Measurements from ENCODE around the gene KCTD5.

DNA sequence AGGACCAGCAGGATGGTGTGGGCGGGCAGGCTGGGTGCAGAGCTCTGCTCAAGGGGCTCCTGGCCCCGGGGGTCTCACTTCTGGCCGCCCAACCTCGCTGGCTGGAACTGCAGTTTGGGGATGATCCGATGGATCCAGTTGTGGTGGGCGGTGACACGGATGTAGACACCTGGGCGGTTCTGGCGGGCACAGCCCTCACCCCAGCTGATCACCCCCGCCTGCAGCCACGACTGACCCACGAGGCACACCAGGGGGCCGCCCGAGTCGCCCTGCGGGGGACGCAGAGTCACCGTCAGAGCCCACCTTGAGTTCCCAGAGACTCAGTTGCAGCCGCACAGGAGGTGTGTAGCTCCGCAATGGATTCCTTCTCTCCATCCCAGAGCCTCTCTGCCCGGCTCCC lies 30.2 kb downstream of the KCTD5 start:
- TF ChIP-seq MAX (IDR thresholded peaks at IDR 0.05): no peak
- no peak for TF ChIP-seq CTCF (IDR thresholded peaks at IDR 0.05; ENCODE audit: control extremely low read depth in 1 of 3, insufficient read depth in 1 of 3, low read depth in 1 of 3, low read length in 3 of 3)
